Stimulated activated CD4-positive, alpha-beta T cell treated with anti-CD3 and anti-CD28 coated beads, TNF-alpha, amount 100 ng/mL, for 48 hours (primary cell): ENCODE results near the gene TRIM75.
"Not testable (repeated sequence)": the region's sequence is repeated elsewhere in the genome, so short reads cannot be mapped to it uniquely, and the experiment has no call there.

Experiments used
- DNase-seq, 3 donors: peaks; one replicate each; pipeline ENCODE4 v3.0.0-alpha.2; 2020; ENCODE audit warnings: low read depth in 3 of 3

TRIM75 gene

DNA sequence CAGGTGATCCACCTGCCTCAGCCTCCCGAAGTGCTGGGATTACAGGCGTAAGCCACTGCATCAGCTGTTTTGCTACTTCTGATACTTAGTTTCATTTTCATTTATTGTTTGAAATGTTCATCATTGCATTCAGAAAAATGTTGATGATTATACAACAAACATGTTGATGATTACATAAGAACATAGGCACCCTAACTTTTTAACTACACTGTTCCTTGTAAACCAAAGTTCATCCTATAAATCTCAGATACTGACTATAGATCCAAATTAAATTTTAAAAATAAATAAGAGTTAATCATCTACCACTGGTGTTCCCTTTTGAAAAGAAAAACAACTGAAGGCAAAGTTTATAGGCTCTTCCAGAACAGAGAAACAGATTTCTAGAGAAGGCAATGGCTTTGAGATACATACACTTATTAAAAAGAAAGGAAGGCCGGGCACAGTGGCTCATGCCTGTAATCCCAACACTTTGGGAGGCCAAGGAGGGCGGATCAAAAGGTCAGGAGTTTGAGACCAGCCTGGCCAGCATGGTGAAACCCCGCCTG lies 23.4 kb downstream of the TRIM75 start:
- DNase-seq: no peak

DNA sequence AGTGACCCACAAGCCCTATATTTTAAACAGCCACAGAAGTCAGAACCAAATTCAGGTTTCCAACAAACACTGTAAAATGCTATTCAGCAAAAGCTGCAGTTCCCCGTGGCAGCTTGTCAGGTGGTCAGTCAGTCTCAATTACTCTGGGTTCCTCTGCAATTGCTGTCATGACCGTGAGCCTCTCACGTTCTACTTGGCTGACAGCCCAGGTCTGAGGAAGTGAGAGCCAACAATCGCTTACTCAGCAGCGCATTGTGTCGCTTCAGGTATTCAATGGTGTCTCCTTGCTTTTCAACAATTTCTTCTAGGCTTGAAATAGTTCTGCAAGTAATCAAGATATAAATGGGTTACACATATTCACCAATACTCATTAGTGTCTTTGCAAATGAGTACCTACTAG lies 25.8 kb downstream of the TRIM75 start:
- DNase-seq: no peak

DNA sequence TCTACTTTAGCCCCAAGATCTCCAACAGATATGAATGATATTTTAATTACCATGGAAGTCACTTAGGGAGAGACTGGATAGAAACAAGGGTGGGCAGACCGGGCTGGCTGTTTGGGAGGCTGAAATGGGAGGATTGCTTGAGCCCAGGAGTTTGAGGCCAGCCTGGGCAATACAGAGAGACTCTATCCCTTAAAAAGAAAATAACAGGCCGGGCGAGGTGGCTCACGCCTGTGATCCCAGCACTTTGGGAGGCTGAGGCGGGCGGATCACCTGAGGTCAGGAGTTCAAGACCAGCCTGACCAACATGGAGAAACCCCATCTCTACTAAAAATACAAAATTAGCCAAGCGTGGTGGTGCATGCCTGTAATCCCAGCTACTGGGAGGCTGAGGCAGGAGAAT lies 31.1 kb downstream of the TRIM75 start:
- DNase-seq: not testable (repeated sequence)

DNA sequence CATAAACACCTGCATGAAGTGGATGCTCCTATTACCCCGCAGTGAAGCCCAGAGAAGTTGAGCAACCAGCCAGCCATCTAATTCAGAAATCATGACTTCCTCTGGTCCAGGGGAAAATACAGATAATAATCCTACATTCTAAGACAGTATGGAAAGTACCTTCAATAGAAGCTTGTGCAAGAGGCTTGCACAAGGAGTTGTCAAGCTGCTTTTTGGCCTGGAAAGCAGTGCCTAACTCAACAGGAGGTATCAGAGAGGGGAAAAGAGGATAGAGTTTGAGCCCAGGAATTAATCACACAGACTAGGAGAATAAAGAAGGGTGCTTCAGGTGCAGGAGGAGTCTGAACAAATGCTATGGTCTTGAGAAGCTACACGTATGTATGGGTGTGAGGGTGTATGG lies 32.3 kb downstream of the TRIM75 start:
- DNase-seq: no peak

DNA sequence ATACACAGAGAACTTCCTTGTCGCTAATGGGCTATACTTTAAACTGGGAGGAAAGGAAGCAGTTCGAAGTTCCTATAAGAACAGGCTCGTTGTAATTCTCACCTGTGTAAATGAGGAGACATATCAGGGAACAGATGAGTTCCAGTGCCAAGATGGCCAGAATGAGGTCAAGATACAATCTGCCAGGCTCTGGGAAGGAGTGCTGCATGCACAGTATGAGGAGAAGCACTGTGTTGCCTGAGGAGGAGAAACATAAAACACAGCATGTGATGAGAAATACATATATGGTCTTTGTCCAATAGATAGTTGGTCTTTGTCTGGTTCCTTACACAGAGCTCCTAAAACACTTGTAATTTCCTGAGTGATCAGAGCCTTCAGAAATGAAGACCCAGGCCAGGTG lies 34.7 kb downstream of the TRIM75 start:
- DNase-seq: no peak

DNA sequence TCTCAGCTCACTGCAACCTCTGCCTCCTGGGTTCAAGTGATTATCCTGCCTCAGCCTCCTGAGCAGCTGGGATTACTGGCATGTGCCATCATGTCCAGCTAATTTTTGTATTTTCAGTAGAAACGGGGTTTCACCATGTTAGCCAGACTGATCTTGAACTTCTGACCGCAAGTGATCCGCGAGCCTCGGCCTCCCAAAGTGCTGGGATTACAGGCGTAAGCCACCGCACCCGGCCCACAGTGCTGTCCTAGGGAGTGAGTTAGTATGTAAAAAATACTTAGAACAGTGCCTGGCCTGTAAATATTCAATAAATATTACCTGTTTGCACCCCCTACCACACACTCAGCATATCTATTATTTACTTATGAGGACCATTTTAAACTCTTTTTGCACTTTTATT lies 38.5 kb downstream of the TRIM75 start:
- not testable (repeated sequence) for DNase-seq

DNA sequence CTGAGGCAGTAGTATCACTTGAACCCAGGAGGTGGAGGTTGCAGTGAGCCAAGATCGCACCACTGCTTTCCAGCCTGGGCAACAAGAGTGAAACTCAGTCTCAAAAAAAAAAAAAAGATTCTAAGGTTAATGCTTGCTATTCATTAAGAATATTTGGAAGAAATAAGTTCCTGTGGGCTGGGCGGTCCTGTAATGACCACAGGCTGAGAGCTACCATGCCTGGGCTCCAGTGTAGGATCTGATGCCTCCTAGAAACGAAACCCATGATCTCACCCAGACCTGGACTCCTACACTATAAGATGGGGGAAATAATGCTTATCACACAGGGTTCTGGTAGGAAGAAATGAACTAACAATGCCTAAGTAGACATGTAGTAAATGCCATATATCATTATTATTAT lies 41.2 kb downstream of the TRIM75 start:
- DNase-seq: no peak

DNA sequence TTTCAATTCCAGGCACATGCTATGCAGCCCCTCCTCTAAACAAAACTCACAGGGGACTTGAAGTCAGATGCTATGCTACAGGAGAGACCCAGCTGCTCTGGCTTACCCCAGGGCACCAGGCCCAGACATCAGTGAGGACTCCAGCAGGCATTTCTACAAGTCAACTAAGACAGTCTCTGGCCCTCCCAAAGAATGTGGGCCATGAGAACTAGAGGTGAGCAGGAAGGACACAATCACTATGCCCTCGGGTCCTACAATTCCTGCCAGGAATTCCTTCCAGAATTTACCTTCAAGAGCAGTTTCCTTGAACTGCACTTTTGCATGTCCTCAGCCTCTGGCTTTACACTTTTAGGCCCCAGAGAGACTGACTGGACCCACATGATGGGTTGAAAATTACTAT lies 41.6 kb downstream of the TRIM75 start:
- DNase-seq: no peak

DNA sequence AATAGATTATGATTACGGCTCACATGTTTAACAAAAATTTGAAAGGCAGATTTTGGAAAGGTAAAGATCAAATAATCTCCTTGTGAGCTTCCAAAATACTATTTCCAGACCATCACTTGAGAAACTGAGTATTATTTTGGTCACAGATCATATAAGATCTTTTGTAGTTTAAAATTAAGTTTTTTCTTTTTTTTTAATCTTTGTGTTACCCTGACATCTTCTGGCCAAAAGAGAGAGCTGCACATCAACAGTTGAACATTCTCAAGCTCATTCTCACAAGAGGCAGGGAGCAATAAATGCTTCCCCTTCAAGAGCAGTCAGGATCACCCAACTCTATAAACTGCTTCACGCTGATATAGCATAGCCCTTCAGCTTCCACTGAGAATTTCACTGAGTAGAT lies 43.1 kb downstream of the TRIM75 start:
- DNase-seq: no peak

DNA sequence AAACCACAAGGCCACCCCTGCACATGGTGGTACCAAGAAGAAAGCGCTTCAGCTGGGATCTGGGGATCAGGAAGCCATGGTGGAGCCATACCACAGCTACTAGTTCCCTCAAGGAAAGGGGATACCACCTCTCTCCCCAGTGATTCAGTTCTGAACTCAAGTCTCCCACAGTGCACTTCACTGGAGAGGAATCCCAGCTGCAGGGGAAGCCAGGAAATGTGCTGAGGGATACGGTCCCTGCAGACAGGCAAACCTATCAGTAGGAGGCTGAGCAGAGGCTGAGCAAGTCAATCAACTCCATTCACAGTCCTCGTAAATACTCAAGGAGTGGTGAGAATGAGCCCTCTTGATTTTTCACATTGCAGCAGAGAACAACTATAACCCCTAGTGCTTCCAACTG lies 48.0 kb downstream of the TRIM75 start:
- DNase-seq: no peak

DNA sequence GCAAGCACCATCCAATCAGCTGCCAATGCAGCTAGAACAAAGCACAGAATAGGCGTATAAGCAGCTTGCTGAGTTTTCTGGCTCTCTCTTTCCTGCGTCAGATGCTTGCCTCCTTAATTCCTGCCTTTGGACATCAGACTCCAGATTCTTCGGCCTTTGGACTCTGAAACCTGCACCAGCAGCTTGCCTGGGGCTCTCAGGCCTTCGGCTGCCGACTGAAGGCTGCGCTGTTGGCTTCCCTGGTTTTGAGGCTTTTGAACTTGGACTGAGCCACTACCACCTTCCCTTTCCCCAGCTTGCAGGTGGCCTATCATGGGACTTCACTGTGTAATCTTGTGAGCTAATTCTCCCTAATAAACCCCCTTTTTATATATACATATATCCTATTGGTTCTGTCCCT lies 52.9 kb downstream of the TRIM75 start:
- DNase-seq: no peak
